Activated CD4-positive, alpha-beta T cell treated with anti-CD3 and anti-CD28 coated beads, Interleukin-2, amount 50 U/mL, for 48 hours (primary cell): ENCODE measurements around the gene STRAP.
"Not testable (repeated sequence)": the region's sequence is repeated elsewhere in the genome, so short reads cannot be mapped to it uniquely, and the experiment has no call there.

ENCODE experiments used
- DNase-seq, 2 experiments: peaks; one replicate each; pipeline ENCODE4 v3.0.0-alpha.2; 2020

STRAP gene

GRCh38 chr12:15928870-15929571 is 46.8 kb downstream of the STRAP start:
- DNase-seq: no peak

- no peak for DNase-seq
Observed at GRCh38 chr12:15931590-15932053, 49.4 kb downstream of the STRAP start.

- no peak for DNase-seq
Observed at GRCh38 chr12:15932327-15932726, 50.1 kb downstream of the STRAP start.

GRCh38 chr12:15932971-15933370 is 50.8 kb downstream of the STRAP start:
- DNase-seq: no peak

GRCh38 chr12:15933751-15934150 is 51.6 kb downstream of the STRAP start:
- DNase-seq: no peak

GRCh38 chr12:15936751-15937150 is 54.6 kb downstream of the STRAP start:
- DNase-seq: no peak

- DNase-seq: no peak
Observed at GRCh38 chr12:15937902-15938301, 55.7 kb downstream of the STRAP start.

GRCh38 chr12:15939111-15939510 is 56.9 kb downstream of the STRAP start:
- no peak for DNase-seq

- DNase-seq: no peak
Observed at GRCh38 chr12:15942475-15942874, 60.3 kb downstream of the STRAP start.

- DNase-seq: not testable (repeated sequence)
Observed at GRCh38 chr12:15943519-15943918, 61.3 kb downstream of the STRAP start.

- DNase-seq: not testable (repeated sequence)
Observed at GRCh38 chr12:15948461-15948860, 66.3 kb downstream of the STRAP start.
